ENCODE results near the gene EFCAB9.
"Not testable (repeated sequence)": the region's sequence is repeated elsewhere in the genome, so short reads cannot be mapped to it uniquely, and the experiment has no call there.

EFCAB9 gene

GRCh38 chr5:172188033-172188892 is 5.7 kb upstream of the EFCAB9 start, which contains the start of gene STK10:
Gene STK10, minus strand, starts transcription at chr5:172188224. Its CDS starts 182 bp downstream, at chr5:172188042.
- peak; percentile 77 to 87 (median 81) for DNase-seq (ENCODE audit: low read depth in 3 of 3)

DNA sequence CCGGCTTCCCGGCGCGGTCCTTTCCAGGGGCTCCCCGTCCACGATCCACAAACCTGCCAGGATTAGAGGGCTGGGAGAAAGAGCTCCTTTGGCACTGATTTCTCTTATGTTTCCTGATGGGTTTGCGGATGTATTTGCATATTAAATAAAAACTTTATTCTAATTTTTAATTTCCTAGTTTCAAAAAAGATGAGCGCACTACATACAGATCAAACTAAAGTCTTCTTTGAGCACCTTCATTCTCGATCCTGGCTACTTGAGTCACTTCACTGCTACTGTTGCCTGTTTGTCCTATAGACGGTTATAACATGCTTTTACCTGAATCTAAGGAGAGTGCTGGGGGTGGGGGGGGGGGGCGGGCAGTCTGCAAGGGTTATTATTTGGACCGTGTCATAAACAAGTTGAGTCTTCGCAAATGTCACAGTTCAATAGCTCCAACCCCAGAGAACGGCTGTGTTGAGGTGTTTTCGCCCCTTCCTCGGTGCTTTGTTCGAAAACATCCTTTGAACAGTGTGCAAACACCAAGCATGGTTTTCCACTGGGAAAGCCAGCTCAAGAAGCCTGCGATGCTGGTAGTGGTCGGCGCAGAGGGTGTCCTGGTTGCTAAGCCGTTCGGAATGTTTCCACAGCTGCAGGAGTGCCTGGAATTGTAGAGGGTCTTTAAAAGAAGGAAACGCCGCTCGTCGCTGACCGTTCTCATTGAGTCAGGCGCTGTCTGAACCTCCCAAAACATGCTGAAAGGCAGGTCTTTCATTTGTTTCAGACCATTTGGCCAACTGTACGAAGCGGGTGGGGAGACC is 4.9 kb upstream of the EFCAB9 start:
- DNase-seq (ENCODE audit: low read depth in 3 of 3): no peak

GRCh38 chr5:172189693-172190296 is 4.2 kb upstream of the EFCAB9 start:
- no peak for DNase-seq (ENCODE audit: low read depth in 3 of 3)

DNA sequence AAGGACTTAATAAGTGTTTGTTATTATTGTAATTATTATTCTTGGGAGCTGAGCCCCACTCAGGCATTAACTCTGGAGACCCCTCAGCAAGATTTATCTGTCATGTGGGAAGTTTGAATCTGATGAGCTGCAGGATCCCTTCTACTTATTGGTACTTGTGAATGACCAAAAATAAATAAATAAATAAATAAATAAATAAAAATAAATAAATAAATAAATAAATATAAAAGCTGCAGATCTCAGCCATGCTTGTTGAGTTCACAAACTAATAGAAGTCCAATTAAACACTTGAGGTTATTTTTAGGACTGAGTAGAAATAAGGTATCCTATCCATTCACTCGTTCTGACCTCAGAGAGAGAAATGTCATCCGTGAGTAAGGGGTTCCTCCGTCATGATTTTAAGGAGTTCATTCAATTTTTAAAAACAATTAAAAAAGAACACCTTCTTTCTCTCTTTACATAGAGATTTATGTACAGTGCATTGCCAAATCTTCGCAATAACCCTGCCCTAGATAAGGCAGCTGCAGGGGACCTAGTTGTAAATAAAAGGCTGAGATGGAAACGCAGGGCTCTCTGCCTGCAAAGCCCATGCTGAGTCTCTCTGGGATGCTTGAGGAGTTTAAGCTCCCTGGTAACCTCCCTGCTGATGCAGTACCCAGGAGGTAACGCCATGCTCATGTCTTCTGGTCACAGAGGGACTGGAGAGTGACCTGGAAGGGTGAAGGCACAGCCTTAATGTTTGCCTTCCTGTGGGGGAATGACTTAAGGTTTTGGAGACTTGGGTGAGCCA is 1.2 kb downstream of the EFCAB9 start:
- DNase-seq (ENCODE audit: low read depth in 3 of 3): no peak

DNA sequence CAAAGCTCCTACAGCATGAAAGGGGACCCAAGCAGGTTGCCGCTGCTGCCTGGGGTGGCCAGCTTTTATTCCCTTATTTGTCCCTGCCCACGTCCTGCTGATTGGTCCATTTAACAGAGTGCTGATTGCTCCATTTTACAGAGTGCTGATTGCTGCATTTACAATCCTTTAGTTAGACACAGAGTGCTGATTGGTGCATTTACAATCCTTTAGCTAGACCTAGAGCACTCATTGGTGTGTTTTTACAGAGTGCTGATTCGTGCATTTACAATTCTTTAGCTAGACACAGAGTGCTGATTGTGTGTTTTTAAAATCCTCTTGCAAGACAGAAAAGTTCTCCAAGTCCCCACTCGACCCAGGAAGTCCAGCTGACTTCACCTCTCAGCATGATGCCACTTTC is 3.8 kb downstream of the EFCAB9 start:
- DNase-seq (ENCODE audit: low read depth in 3 of 3): not testable (repeated sequence)

GRCh38 chr5:172199446-172199845 is 5.5 kb downstream of the EFCAB9 start:
- DNase-seq (ENCODE audit: low read depth in 3 of 3): no peak

- DNase-seq (ENCODE audit: low read depth in 3 of 3): no peak
These were observed 6.5 kb downstream of the EFCAB9 start for GRCh38 chr5:172200476-172200875.

GRCh38 chr5:172205984-172206383 is 12.0 kb downstream of the EFCAB9 start:
- not testable (repeated sequence) for DNase-seq (ENCODE audit: low read depth in 3 of 3)

DNA sequence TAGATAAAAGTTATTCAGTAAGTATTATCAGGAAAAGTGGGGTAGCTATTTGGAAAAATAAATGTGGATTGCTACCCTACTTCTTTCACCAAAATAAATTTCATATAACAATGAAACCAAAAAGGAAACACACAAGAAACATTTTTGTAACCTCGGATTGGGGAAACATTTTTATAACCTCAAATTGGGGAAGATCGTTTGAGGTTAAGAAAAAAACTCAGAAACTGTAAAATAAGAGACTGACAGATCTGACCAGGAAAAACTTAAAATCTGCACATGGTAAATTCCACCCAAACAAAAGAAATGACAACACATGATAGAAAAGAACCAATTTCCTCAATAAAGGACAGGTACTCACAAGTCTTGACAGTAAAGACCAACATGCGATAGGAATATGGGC is 13.5 kb downstream of the EFCAB9 start:
- no peak for DNase-seq (ENCODE audit: low read depth in 3 of 3)

- DNase-seq (ENCODE audit: low read depth in 3 of 3): no peak
These were observed 15.7 kb downstream of the EFCAB9 start for GRCh38 chr5:172209714-172210113.

GRCh38 chr5:172211676-172212075 is 17.7 kb downstream of the EFCAB9 start:
- DNase-seq (ENCODE audit: low read depth in 3 of 3): no peak

DNA sequence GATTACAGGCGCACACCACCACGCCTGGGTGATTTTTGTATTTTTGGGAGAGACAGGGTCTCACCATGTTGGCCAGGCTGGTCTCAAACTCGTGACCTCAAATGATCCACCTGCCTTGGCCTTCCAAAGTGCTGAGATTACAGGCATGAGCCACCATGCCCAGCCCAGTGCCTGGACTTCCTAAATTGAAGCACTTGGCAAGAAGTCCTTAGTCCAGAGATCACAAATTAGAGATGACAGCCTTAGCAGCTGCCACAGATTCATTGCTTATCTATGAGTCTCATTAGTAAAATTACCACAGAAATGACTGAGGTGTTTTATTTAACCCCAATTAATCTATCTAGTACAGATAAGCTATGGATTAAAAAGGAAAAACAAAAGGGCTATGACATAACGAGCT is 19.2 kb downstream of the EFCAB9 start:
- no peak for DNase-seq (ENCODE audit: low read depth in 3 of 3)

DNA sequence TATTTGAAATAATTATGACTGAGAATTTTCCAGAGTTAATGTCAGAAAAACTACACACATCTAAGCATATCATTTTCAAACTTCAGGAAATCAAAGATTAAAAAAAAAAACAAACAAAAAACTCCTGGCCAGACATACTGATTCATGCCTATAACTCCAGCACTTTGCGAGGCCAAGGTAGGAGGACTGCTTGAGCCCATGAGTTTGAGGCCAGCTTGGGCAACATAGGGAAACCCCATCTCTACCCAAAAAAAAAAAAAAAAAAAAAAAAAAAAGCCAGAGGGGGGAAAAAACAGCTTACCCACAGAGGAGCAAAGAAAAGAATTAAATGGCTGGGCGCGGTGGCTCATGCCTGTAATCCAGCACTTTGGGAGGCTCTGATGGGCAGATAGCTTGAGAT is 22.4 kb downstream of the EFCAB9 start:
- DNase-seq (ENCODE audit: low read depth in 3 of 3): no peak

GRCh38 chr5:172219296-172219695 is 25.3 kb downstream of the EFCAB9 start:
- DNase-seq (ENCODE audit: low read depth in 3 of 3): no peak

- peak; percentile 14 to 67 (median 32) for DNase-seq (ENCODE audit: low read depth in 3 of 3)
These were observed 30.2 kb downstream of the EFCAB9 start for GRCh38 chr5:172223901-172224873.

- DNase-seq (ENCODE audit: low read depth in 3 of 3): no peak
These were observed 31.0 kb downstream of the EFCAB9 start for GRCh38 chr5:172224996-172225395.

GRCh38 chr5:172229904-172230303 is 35.9 kb downstream of the EFCAB9 start:
- DNase-seq (ENCODE audit: low read depth in 3 of 3): no peak

DNA sequence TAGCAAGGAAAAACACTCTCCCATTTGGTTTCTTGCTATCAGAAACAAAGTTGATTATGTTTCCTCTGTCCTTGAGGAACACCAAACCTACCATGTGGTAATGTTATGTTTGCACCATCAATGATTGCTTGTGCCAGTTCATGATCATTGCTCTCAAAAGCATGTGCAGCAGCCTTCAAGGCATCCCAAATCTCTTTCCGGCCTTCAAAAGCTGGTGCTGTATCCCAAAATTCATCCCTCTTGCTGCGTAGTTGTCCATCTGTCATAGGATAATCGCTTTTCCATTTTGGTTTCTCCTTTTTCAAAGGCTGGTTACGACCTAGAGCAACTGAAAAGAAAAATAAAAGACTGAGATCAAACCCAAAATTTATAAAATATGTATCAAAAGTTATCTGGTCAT is 40.1 kb downstream of the EFCAB9 start:
- DNase-seq (ENCODE audit: low read depth in 3 of 3): no peak

- no peak for DNase-seq (ENCODE audit: low read depth in 3 of 3)
These were observed 41.3 kb downstream of the EFCAB9 start for GRCh38 chr5:172235132-172235780.

All from stimulated activated CD4-positive, alpha-beta T cell treated with anti-CD3 and anti-CD28 coated beads, TNF-alpha, amount 100 ng/mL, for 48 hours (primary cell).